ENCODE results near the gene GNB1L.
A peak's percentile ranks its signal among the peaks of the same experiment; 100 is the strongest.
"Not testable (repeated sequence)": the region's sequence is repeated elsewhere in the genome, so short reads cannot be mapped to it uniquely, and the experiment has no call there.

Gene GNB1L

DNA sequence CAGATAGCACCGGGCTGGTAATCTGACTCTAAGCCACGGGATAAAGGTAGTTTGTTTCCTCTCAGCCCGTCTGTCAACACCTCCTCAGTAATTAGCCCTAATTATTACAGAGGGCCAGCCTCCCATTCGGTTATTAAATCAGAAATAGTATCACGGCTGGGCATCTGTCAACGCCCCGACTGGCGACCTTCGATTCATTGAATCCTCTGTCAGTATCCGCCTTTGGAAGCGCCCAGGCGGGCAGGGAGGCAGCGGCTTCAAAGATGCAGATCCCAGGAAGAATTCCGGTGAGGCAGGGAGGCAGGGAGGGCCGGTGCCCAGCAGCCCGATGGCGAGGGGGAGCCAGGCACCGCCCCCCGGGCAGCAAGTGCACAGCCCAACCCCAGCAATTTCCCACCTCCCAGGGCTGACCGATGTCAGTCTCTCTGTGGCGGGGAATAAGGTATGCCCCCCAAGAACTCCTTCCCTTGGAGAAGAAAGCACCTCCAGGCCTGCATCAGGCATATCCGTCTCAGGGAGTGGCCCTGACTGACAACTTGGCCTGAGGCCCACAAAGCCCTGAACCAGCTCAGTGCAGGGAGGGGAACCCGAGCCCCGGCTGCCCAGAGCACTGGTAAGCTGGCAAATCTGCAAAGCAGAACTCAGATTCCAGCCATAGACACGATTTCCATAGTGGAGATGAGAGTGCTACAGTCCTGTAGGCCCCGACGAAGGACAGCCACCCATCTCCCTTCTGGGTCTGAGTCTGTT, 11.4 kb downstream of the GNB1L start:
- DNase-seq (ENCODE audit: low spot score): peak; percentile 72

DNA sequence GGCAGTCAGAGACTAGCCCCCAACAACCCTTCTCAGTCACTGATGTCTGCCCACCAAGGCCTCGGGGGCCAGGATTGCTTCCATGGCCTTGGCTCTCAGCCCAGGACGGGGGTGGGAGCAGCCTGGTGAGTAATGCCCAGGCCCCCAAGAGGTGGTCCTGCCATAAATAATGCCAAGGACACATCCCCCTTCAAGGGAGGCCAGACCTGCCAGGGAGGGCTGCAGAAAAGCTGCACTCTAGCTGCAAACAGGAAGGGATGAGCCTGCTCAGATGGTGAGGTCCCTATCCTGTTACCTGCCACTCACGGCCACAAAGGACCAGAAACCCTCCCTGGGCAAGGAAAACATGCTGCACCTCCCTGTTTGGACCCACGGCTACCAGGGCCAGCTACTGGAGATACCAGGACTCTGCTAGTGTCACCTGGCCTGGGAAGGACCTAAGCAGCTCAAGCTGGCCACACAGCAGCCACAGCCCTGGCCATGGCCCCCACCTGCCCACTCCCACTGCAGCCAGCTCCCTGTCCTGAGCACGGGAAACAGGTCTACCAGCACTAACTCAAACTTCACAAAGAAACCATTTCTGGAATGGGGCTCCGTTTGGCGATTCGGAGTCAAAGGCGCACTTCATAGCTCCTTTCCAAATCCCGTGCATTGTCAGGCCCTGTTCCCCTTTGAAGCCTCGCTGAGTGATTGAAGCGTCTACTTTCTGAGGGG, 12.1 kb downstream of the GNB1L start:
- no peak for DNase-seq (ENCODE audit: low spot score)

DNA sequence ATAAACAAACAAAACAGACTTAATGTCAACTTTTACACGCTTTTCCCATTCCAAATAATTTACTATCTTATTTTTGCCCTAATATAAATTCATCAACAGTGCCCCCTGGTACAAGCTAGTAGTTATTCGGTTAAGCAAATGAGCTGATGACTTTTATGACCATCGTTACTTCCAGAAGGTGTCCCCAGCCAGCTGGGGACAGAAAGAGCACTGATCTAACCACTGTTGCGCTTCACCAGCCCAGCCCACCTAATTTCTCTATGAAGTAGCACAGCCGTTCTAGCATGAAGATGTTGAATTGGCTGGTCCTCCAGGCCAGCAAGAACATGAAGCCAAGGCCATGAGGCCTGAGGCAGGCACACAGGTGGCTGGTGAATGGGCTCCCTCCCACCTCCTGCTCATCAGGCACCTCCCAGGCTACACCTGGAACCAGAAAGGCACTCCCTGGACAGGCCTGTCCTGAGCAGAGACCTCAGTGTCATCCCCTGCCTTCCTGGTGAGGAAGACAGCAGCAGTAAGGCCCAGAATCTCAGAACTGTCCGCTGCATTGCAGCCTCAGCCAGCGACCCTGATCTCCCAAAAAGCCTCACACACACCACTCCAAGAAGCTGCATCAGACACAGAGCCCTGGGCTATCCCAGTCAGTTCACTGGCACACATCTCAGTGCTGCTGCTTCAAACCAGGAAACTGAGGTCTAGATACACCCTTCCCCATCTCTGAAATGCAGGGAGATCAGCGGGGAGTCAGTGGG, 12.9 kb downstream of the GNB1L start:
- peak; percentile 18 for DNase-seq (ENCODE audit: low spot score)

DNA sequence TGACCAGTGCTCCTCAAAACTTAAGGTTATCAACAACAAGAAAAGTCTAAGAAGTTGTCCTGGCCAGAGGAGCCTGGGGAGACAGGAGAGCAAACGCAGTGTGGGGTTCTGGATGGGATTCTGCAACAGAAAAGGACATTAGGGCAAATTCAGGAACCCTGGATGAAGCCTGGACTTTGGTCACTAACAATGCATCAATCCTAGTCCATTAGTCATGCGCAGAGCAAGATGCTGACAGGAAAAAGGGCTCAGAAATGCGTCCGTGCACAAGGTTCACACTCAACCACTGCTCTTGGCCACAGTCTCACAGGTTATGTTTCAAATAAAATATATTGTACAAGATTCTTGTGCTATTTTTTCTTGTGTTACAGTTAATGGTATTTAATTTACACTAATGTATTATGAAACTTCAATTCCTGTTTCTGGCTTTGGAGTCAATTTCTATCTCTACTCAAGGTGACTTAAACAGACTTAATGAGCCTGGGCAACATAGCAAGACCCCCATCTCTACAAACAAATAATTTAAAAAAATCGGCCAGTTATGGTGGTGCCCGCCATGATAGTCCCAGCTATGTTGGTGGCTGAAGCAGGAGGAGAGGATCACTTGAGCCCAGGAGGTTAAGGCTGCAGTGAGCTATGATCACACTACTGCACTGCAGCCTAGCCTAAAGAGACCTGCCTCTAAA, 13.6 kb downstream of the GNB1L start:
- no peak for DNase-seq (ENCODE audit: low spot score)

DNA sequence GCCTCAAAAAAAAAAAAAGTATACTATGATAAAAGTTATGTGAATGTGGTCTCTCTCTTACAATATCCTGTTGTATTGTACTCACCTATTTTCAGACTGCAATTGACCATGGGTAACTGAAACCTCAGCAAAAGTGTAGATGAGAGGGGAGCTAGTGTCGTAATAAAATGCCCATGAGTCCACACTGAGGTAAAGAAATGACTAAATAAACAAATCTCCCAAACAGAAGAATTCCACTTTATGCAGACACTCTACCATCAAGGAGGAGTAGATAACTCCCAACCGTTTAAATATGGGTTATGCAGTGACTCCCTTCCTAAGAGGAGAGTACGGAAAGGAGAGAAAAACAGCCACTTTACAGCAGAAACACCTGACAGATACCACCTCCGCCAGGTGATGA, 14.6 kb downstream of the GNB1L start:
- no peak for DNase-seq (ENCODE audit: low spot score)

DNA sequence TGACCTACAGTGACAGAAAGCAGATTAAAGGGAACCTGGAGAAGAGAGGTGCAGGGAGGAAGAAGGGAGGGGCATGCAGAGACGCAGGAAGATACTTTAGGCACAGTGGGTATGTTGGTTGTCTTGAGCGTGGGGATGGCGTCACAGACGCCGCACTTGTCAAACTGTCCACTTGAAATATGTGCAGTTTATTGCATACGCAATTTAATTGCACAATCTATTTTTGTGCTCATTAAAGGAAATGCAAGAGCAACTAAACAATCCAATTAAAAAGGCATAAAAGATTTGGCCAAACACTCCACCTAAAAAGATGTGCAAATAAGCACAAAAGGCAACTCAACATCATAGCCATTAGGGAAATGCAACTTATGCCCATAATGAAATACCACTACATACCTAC, 16.8 kb downstream of the GNB1L start:
- DNase-seq (ENCODE audit: low spot score): no peak

DNA sequence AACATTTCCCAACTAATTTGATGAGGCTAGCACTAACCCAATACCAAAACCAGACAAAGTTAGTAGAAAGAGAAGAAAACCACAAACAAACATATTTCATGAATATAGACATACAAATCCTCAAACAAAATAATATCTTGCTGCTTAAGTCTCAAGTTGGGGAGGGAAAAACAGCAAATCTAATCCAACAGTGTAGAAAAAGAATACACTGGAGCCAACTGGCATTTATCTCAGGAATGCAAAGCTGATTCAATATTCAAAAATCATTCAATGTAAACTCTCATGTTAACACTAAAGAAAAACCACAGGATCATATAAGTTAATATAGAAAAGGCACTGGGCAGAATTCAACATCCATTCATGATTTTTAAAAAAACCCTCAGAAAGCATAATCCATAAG, 18.2 kb downstream of the GNB1L start:
- DNase-seq (ENCODE audit: low spot score): no peak

DNA sequence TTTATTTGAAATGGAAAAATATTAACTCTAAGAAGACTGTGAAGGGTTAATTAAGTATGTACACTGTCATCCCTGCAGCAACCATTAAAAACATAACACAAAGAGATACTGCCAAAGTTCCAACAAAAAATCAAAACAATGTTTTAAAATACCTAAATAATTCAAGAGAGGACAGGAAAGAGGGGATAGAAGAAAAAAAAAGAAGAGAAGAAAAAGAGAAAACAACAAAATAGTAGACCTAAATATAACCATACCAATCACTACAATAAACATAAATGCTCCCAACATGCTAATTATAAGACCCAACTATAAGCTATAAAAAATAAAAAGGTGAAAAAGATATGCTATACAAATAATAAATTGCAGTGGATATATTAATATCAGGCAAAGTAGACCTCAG, 20.1 kb downstream of the GNB1L start:
- DNase-seq (ENCODE audit: low spot score): no peak

DNA sequence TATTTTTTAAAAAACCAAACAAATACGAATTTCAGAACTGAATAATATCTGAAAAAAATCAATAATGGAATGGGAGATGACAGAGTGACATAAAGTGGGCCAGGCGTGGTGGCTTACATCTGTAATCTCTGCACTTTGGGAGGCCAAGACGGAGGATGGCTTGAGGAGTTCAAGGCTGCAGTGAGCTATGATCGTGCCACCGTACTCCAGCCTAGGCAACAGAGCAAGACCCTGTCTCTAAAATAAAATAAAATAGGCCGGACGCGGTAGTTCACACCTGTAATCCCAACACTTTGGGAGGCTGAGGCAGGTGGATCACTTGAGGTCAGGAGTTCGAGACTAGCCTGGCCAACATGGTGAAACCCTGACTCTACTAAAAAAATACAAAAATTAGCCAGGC, 21.3 kb downstream of the GNB1L start:
- DNase-seq (ENCODE audit: low spot score): not testable (repeated sequence)

DNA sequence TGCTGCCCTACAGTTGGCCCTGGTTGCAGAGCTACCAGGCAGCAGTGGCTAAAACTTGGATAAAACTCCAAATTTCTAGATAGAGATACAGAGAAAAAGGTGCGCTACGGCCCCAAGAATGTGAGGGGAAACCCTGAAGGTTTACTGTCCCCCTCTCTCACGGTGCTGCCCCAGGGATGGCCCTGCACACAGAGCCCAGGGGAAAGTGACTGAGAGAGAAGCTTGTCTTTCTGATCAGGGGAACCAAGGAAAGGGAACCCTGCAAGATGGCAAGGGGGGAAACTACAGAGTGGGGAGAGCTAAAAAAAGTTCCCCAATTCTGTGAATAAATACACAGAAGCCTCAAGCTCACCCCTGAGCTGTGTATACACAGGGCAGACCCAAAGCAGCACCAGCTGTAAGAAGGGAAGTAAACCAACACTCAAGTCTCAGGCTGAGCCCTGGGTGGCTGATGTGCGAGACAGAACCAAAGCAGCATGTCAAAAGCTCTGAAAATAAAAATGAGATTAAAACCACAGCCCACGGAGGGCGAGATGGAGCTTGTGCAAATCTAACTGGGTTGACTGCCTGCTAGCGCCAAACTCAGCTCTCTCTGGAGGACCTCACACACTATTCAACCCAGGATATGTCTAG, 22.1 kb downstream of the GNB1L start:
- peak; percentile 15 for DNase-seq (ENCODE audit: low spot score)

DNA sequence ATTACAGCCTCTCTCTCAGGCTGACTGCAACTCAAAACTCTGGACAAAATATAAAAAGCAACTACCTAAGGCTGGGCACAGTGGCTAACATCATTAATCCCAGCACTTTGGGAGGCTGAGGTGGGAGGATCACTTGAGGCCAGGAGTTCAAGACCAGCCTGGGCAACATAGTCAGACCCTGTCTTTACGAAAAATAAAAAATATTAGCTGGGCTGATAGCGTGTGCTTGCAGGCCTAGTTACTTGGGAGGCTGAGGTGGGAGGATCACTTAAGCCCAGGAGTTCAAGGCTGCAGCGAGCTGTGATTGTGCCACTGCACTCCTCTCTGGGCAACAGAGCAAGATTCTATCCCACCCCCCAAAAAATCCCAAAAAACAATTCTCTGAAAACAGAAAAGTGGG, 22.7 kb downstream of the GNB1L start:
- DNase-seq (ENCODE audit: low spot score): not testable (repeated sequence)

DNA sequence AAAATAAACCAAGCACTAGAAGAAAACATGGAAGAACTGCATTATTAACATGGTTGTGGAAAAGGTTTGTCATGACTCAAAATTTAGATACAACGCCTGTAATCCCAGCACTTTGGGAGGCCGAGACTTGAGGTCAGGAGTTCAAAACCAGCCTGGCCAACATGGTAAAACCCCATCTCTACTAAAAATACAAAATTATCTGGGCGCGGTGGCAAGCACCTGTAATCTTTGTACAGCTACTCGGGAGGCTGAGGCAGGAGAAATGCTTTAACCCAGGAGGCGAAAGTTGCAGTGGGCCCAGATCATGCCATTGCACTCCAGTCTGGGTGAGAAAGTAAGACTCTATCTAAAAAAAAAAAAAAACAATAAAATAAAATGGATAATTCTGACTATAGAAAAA, 23.7 kb downstream of the GNB1L start:
- DNase-seq (ENCODE audit: low spot score): no peak

DNA sequence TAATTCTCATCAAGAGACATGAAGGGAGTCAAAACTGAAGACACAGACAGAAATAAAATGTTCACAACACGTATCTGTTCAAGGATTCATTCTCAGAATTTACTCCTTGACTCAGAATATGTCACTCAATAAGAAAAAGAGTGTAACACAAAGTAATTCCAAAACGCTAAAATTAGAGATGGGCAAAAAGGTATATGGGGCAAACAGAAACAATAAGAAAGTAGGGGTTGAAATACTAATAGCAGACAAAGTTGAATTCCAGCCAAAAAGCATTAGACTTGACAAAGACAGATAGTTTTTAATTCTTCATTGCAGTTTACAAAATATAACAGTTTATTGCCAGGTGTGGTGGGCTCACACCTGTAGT, 26.7 kb downstream of the GNB1L start:
- DNase-seq (ENCODE audit: low spot score): no peak

DNA sequence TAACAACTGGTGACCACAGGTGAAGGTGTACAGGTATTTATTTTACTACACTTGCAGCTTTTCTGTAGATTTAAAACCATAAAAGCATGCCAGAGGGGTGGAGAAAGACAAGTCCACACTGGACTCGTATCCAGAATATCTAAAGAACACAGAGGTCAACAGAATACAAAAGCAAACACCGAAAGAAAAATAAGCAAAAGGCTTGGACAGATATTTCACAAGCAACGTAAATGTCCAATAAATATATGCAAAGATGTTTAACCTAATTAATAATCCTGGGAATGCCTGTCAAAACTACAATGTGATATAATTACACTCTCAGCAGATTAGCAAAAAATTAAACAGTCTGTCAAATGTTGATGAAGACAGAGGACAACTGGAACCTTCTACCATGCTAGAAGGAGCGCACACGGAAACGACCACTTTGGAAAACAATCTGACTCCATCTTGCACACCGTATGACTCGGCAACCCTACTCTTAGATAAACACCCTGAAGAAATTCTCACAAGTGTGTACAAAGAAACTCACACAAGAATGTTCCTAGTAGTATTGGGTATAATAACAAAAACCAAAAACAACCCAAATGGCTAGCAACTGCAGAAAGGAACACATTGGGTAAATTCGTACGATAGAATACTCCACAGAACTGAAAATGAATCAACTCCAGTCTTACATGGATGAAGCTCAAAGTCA, 27.2 kb downstream of the GNB1L start:
- DNase-seq (ENCODE audit: low spot score): no peak

DNA sequence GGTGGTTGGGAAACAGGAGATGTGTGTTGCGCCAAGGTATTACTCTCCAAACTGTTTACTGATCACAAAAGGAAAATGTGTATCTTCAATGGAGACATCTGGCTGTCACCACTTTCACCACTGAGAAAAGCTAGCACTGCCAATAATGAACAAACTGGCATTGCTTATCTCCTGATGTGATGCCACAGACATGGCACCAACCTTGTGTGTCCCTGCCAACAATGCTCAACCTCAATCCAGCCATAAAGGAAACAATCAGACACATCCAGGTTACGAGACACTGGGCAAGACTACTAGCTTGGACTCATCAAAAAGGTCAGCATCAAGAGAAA, 28.1 kb downstream of the GNB1L start:
- DNase-seq (ENCODE audit: low spot score): no peak

DNA sequence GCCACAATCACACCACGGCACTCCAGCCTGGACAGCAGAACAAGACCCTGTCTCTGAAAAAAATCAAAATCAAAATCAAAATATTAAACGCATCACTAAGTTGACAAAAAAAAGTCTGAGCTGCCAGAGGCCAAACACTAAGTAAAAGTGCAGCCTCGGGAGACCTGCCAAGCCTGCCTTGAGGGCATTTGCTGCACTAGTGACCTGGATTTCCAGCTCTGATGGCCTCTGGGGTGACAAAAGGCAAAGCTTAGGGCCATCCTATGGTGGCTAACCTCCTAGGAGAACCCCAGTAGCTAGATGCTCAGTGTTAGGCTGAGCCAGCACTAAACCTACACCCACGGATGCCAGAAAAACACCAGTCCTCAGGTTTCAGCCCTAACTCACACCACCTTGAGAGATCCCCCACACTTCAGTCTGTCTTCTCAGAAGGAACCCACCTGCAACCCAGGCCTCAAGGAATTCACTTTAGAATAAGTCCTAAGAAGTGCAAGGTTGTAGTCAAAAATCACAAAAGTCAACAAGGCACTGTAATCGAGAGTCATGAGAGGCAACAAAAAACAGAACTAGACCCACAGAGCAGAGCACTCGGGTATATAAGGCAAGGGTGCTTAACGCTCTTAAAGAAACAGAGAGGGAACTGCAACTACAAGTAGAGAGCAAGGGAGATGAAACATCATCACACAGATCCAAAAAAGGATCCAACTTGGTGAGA, 28.6 kb downstream of the GNB1L start:
- peak; percentile 8 for DNase-seq (ENCODE audit: low spot score)

DNA sequence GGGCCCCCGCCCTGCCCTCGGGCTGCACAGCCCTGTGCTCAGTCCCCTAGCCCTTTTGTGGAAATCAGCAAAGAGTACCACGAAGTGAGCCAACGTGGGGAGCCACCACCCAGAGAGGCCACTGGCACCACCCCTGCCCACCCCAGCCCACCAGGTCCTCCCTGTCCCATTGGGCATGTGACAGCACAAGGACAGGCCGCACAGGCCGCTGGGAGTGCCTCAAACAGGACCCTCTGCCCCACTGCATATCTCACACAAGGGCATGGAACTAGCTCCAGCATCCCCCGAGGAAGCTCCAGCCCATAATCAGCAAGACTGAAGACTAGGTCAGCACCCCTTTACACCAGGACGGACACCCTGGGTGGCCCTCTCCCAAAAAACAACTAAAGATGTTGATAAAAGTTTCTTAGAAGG, 29.7 kb downstream of the GNB1L start:
- no peak for DNase-seq (ENCODE audit: low spot score)

DNA sequence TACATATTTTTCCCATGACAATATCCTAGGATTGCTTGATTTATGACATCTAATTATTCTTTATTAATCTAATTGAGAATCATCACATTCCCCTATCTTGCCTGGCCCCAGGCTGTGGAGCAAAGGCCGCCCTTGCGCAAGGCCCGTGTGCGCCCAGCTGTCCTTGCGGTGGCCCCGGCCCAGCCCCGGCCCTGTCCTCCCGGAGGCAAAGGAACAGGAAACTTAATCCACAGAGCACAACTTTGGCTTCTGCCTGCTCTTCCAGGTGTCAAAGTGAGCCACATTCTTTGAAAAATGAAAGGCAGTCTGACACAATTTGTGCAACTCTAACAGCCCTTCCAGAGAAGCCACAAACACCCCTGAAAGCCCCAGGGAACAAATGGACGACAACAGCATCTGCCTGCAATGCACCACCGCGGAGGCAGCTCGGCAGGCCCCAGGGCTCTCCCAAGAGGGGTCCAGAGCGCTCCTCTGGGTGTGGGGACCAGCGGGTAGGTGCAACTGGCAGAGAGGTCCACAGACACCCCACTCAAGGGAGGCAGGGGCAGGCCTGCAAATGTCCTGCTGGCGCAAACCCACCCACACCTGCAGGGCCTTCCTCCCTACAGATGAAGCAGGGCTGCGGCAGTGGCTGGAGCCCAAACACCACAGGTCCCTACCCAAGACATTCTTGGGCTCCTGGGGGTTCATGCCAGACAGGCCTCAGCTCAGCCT, 30.3 kb downstream of the GNB1L start:
- peak; percentile 40 for DNase-seq (ENCODE audit: low spot score)

DNA sequence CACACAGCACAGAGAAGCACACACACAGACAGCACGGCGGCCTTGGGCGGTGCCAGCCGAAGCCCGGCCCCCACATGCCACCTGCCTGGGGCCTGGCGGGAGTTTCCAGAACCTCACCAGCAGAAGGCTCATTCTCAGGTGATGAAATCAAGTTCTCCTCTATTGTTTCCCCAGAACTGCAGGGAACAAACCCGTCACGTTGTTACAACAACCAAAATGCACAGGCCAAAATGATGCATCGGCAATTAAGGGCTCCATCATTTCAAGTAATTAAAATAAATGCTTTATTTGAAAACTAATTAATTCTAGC, 30.8 kb downstream of the GNB1L start:
- peak; percentile 27 for DNase-seq (ENCODE audit: low spot score)

DNA sequence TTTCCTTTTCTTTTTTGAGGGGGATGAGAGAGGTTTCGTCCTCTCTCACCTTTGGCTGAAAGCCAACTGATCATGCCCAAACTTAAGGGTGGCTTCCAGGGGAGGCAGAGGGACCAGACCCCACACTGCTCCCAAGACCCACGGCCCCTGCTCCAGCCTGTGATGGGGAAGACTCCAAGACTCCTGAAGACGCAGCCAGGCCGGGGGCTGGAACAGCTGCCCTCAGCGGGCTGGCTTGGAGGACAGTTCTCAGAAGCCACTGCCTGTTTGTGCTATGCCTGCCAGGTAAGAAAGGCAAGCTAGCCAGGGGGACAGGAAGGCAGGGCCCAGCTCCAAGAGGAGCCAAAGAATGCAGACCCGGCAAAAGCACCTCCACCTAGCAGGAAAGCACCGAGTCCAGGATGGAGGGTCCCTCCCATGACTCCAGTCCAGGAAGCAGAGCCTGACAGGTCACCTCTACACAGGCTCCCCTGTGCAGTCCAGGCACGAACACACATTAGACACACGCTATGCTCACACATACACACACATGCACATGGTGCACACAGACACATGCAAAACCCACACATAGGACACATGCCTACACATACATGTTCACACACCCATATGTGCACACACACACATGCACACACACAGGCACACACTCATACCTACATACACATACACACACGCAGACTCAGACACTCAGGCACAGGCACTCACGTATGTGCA, 31.3 kb downstream of the GNB1L start:
- DNase-seq (ENCODE audit: low spot score): peak; percentile 22

Measured in D341Med (cell line).